ENCODE data around the gene C1QTNF9. TPM values are rescaled to one million over a fixed set of nuclear protein-coding genes. Genes with fewer than 3 reads are reported as not detected.
A peak's percentile ranks its signal among the peaks of the same experiment; 100 is the strongest.

The C1QTNF9 gene
- total and polyA plus RNA-seq, 11 donors = 0.25 to 5.1 (median 2.4) TPM; not detected in 1

DNA sequence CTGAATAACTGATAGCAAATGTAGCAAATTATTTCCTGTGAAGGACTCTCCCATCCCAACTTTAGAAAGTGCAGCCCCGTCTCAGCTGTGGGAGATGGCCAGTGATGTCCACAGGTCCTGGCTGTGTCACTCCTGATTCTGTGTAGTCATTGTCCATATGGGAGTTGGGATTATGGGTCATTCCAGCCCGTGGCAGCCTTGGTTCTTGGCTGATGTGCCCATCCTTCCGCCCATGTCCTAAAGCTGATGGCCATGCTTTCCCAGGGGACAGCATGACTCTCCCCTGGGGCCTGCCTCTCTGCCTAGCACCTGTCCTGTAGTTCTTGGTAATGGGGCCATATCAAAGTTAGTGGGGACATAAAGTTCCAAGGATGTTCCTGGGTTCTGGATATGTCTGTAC is 43.9 kb upstream of the C1QTNF9 start:
- peak overlapping the region in 2 of 12 donors; percentile 45 to 87 for H3K27ac ChIP-seq

DNA sequence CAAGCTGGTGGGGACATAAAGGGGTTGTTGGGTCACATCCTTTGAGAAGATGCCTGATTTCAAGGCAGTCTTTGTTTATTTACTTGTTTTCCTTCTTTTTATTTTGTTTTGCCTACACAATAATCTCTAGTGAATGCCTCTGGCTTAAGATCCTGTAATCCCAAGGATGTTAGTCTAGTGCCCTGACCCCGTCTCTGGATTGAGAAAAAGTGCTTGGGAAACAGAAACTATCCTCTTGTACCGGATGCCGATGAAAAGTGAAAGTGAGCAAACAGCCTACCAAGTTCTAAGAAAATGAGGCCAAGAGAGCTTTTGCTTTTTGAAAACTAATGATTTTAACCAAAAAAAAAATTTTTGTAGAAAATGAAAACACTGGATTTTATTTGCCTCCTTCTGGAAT is 42.1 kb upstream of the C1QTNF9 start:
- no peaks in the 10 kb centered on the region for H3K27me3 ChIP-seq
- H3K36me3 ChIP-seq = no peaks in the 10 kb centered on the region
- DNase-seq = peak in 1 of 5 donors; percentile 41
- H3K4me1 ChIP-seq = peaks cover 0 to 90% (median 35%) of the 10 kb centered on the region in 12 donors
- no peak for ATAC-seq
- no peaks in the 10 kb centered on the region for H3K9me3 ChIP-seq
- peak overlapping the region; percentile 15 to 87 (median 66) for H3K27ac ChIP-seq
- 26 to 49% (median 36%) methylated on average over 3 of the region's 3 CpGs for WGBS, 4 donors
- H3K4me3 ChIP-seq = peak overlapping the region in 10 of 12 donors; percentile 4 to 43 (median 18)
- TF ChIP-seq POLR2A (IDR thresholded peaks at IDR 0.05) = no peak
- TF ChIP-seq, protein P1, sequence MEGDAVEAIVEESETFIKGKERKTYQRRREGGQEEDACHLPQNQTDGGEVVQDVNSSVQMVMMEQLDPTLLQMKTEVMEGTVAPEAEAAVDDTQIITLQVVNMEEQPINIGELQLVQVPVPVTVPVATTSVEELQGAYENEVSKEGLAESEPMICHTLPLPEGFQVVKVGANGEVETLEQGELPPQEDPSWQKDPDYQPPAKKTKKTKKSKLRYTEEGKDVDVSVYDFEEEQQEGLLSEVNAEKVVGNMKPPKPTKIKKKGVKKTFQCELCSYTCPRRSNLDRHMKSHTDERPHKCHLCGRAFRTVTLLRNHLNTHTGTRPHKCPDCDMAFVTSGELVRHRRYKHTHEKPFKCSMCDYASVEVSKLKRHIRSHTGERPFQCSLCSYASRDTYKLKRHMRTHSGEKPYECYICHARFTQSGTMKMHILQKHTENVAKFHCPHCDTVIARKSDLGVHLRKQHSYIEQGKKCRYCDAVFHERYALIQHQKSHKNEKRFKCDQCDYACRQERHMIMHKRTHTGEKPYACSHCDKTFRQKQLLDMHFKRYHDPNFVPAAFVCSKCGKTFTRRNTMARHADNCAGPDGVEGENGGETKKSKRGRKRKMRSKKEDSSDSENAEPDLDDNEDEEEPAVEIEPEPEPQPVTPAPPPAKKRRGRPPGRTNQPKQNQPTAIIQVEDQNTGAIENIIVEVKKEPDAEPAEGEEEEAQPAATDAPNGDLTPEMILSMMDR (IDR thresholded peaks at IDR 0.05) = no peak
- intact Hi-C loops (cut with DNase I) = no loop called here

More for the DNA sequence above, 43.9 kb upstream of the C1QTNF9 start:
- no peaks in the 10 kb centered on the region for H3K36me3 ChIP-seq
- peaks cover 0 to 90% (median 22%) of the 10 kb centered on the region in 12 donors for H3K4me1 ChIP-seq
- 89 to 100% (median 94%) methylated on average over 1 to 3 of the region's 3 CpGs for WGBS, 4 donors
- no peak for TF ChIP-seq POLR2A (IDR thresholded peaks at IDR 0.05)
- TF ChIP-seq, protein P1 (IDR thresholded peaks at IDR 0.05) = no peak
- no peaks in the 10 kb centered on the region for H3K9me3 ChIP-seq
- DNase-seq (no peak), ATAC-seq (no peak)
- no peaks in the 10 kb centered on the region for H3K27me3 ChIP-seq
- intact Hi-C loops (cut with DNase I) = no loop called here
- H3K4me3 ChIP-seq = no peak overlapping the region

DNA sequence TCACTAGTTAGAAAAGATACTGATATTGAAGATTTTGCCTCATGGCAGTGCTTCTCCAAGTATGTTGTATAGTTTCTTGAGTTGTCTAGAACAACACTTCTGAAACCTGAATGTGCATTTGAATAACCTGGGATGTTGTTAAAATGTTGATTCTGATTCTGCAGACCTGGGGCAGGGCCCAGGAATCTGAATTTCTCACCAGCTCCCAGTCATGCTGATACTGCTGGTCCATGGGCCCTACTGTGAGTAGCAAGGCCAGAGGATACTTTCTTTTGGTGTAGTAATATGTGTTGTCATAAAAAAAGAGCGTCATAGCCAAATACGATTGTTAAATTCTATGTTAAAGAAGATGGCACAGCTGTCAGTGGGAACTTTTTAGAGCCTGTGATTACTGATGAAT is 41.6 kb upstream of the C1QTNF9 start:
- H3K27ac ChIP-seq = peak overlapping the region; percentile 15 to 87 (median 60)
- intact Hi-C loops (cut with DNase I) = no loop called here

DNA sequence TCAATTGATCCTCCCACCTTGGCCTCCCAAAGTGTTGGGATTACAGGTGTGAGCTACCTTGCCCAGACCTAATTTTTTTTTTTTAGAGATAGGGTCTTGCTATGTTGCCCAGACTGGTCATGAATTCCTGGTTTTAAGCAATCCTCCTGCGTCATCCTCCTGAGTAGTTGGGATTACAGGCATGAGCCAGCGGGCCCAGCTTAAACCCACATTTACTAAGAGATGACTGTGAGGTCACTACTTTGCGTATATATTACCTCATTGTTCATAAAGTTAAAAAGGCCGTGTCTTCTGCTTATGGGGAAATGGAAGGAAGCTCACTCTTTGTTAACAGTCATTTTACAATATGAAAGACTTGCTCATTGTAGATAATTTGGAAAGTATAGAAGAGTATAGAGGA is 39.6 kb upstream of the C1QTNF9 start:
- intact Hi-C loops (cut with DNase I) = loop anchor here in 1 of 10 donors (5.0 kb wide), 1 partner anchor 37 kb away; the partner anchor contains the start of gene C1QTNF9
- TF ChIP-seq, protein P1 (IDR thresholded peaks at IDR 0.05) = no peak
- TF ChIP-seq POLR2A (IDR thresholded peaks at IDR 0.05) = no peak
- 91 to 94% (median 92%) methylated on average over 4 of the region's 4 CpGs for WGBS, 4 donors
- no peak for DNase-seq
- Histone ChIP-seq H3K4me1 (peaks cover 2 to 92% (median 49%) of the 10 kb centered on the region in 12 donors), H3K27ac (peak overlapping the region in 4 of 12 donors; percentile 85 to 93 (median 88)), H3K27me3 (no peaks in the 10 kb centered on the region), H3K36me3 (no peaks in the 10 kb centered on the region), H3K4me3 (peak overlapping the region in 1 of 12 donors; percentile 64), H3K9me3 (no peaks in the 10 kb centered on the region)
- no peak for ATAC-seq

More for the DNA sequence above, 41.6 kb upstream of the C1QTNF9 start:
- WGBS, 4 donors = 88 to 96% (median 91%) methylated on average over 2 of the region's 2 CpGs
- TF ChIP-seq POLR2A (IDR thresholded peaks at IDR 0.05) = no peak
- TF ChIP-seq, protein P1 (IDR thresholded peaks at IDR 0.05) = no peak
- Histone ChIP-seq H3K9me3 (no peaks in the 10 kb centered on the region), H3K36me3 (no peaks in the 10 kb centered on the region), H3K4me3 (peak overlapping the region in 9 of 12 donors; percentile 4 to 43 (median 22)), H3K4me1 (peaks cover 1 to 90% (median 40%) of the 10 kb centered on the region in 12 donors), H3K27me3 (no peaks in the 10 kb centered on the region)
- ATAC-seq (no peak), DNase-seq (no peak)
